H1 (cell line): ENCODE data around the gene CACNA1C. TPM values are rescaled to one million over a fixed set of nuclear protein-coding genes. Genes with fewer than 3 reads are reported as not detected.

Experiments
- CTCF ChIA-PET: fragments of 300-600 bp; sonication (Branson Sonifier 250); formaldehyde crosslinking; loops from one replicate; lab custom pipeline; 2021; ENCODE audit not compliant: partially characterized antibody; lab: Charles Lee
- POLR2A ChIA-PET: fragments of 300-600 bp; sonication (Branson Sonifier 250); formaldehyde crosslinking; loops from one replicate; lab custom pipeline; 2021; ENCODE audit warnings: inconsistent platforms; ENCODE audit not compliant: partially characterized antibody; lab: Charles Lee
- DNase-seq, 2 experiments: peaks; one replicate each; pipeline versions ENCODE4 v3.0.0 to v3.0.0-alpha.2; 2010 to 2022; ENCODE audit warnings: low spot score in 2 of 2, low read depth in 1 of 2, mixed read lengths in 1 of 2
- FAIRE-seq: peaks from 2 replicates; lab custom pipeline; 2011; peaks lifted over from hg19 to GRCh38; lab: Jason Lieb, UNC
- H2AFZ ChIP-seq: 2 replicates; pipeline ENCODE4 v1.8.1; 2012; ENCODE audit warnings: low read length, inconsistent platforms
- H2AK5ac ChIP-seq: 2 replicates; pipeline ENCODE4 v1.6.1; 2013; ENCODE audit warnings: low read depth, low read length
- H2BK120ac ChIP-seq: replicated peaks from 2 replicates; pipeline ENCODE3; 2013; ENCODE audit warnings: low read depth, low read length, inconsistent platforms
- H2BK12ac ChIP-seq: 2 replicates; pipeline ENCODE4 v1.6.1; 2013; ENCODE audit warnings: low read depth, low read length
- H2BK15ac ChIP-seq: 2 replicates; pipeline ENCODE4 v1.6.1; 2013; ENCODE audit warnings: low read length
- H2BK20ac ChIP-seq: 2 replicates; pipeline ENCODE4 v1.6.1; 2013; ENCODE audit warnings: low read length
- H2BK5ac ChIP-seq: 2 replicates; pipeline ENCODE4 v1.6.1; 2013; ENCODE audit warnings: low read depth, low read length
- H3K14ac ChIP-seq: 2 replicates; pipeline ENCODE4 v1.6.1; 2013; ENCODE audit warnings: inconsistent platforms; ENCODE audit not compliant: insufficient read length
- H3K18ac ChIP-seq: 2 replicates; pipeline ENCODE4 v1.6.1; 2013; ENCODE audit warnings: low read length; ENCODE audit errors: extremely low read depth
- H3K23ac ChIP-seq: 2 replicates; pipeline ENCODE4 v1.6.1; 2013; ENCODE audit warnings: inconsistent platforms; ENCODE audit not compliant: insufficient read length
- H3K23me2 ChIP-seq: 2 replicates; pipeline ENCODE4 v1.6.1; 2013; ENCODE audit warnings: low read depth, low read length
- H3K27ac ChIP-seq: 2 replicates; pipeline ENCODE4 v1.6.1; 2011; ENCODE audit warnings: low read depth, low read length, inconsistent platforms
- H3K27me3 ChIP-seq, 4 experiments: replicated peaks in 1 of 4; 1 replicate in 1 of 4; 2 replicates in 3 of 4; pipeline versions ENCODE4 v1.6.1 to v1.8.1; 2011 to 2013; ENCODE audit warnings: low read length in 3 of 4, mild to moderate bottlenecking in 3 of 4, inconsistent platforms in 2 of 4, mixed read lengths in 2 of 4, moderate library complexity in 1 of 4; ENCODE audit not compliant: control insufficient read depth in 3 of 4, insufficient read depth in 3 of 4; ENCODE audit errors: extremely low read depth in 1 of 4
- H3K36me3 ChIP-seq, 4 experiments: 2 replicates each; pipeline versions ENCODE4 v1.6.1 to v1.8.1; 2011 to 2013; ENCODE audit warnings: mild to moderate bottlenecking in 4 of 4, low read length in 3 of 4, moderate library complexity in 2 of 4, control low read depth in 1 of 4, inconsistent platforms in 1 of 4; ENCODE audit not compliant: insufficient read depth in 4 of 4, control insufficient read depth in 2 of 4
- H3K4ac ChIP-seq: replicated peaks from 2 replicates; pipeline ENCODE3; 2013; ENCODE audit warnings: low read length, low read depth, mixed read lengths, inconsistent platforms; ENCODE audit not compliant: insufficient read length
- H3K4me1 ChIP-seq, 4 experiments: replicated peaks in 1 of 4; 1 replicate in 1 of 4; 2 replicates in 3 of 4; pipeline versions ENCODE4 v1.6.1 to v1.8.1; 2011 to 2013; ENCODE audit warnings: low read length in 3 of 4, inconsistent platforms in 2 of 4, mixed read lengths in 1 of 4; ENCODE audit not compliant: insufficient read depth in 4 of 4, control insufficient read depth in 3 of 4
- H3K4me2 ChIP-seq, 2 experiments: 2 replicates each; pipeline versions ENCODE4 v1.6.1 to v1.8.1; 2011 to 2013; ENCODE audit warnings: low read depth in 2 of 2, low read length in 2 of 2, control low read depth in 1 of 2, inconsistent platforms in 1 of 2, mild to moderate bottlenecking in 1 of 2; ENCODE audit not compliant: insufficient read depth in 1 of 2
- H3K4me3 ChIP-seq, 4 experiments: fragments of 200-600, 300-600 bp in 1 of 4; sonication (generic), shearing (Covaris generic), sonication (Bioruptor Twin) in 1 of 4; 2 replicates each; pipeline versions ENCODE4 v1.5.1 to v1.8.1; 2011 to 2016; ENCODE audit warnings: low read length in 4 of 4, low read depth in 3 of 4, control low read depth in 2 of 4, inconsistent platforms in 2 of 4, mild to moderate bottlenecking in 2 of 4, mixed read lengths in 1 of 4, moderate library complexity in 1 of 4; ENCODE audit not compliant: insufficient read depth in 2 of 4; ENCODE audit errors: extremely low read depth in 1 of 4
- H3K56ac ChIP-seq: replicated peaks from 2 replicates; pipeline ENCODE3; 2013; ENCODE audit warnings: low read depth, mild to moderate bottlenecking, mixed read lengths, low read length, inconsistent platforms; ENCODE audit not compliant: insufficient read length
- H3K79me1 ChIP-seq: 2 replicates; pipeline ENCODE4 v1.6.1; 2013; ENCODE audit warnings: low read depth, low read length, control low read depth
- H3K79me2 ChIP-seq, 2 experiments: 2 replicates each; pipeline versions ENCODE4 v1.6.1 to v1.8.1; 2012 to 2013; ENCODE audit warnings: low read length in 2 of 2, mild to moderate bottlenecking in 2 of 2, inconsistent platforms in 1 of 2; ENCODE audit not compliant: insufficient read depth in 2 of 2, control insufficient read depth in 1 of 2
- H3K9ac ChIP-seq, 4 experiments: replicated peaks in 1 of 4; 1 replicate in 1 of 4; 2 replicates in 3 of 4; pipeline versions ENCODE4 v1.6.1 to v1.8.1; 2011 to 2013; ENCODE audit warnings: low read depth in 3 of 4, low read length in 3 of 4, control low read depth in 2 of 4, mild to moderate bottlenecking in 2 of 4, moderate library complexity in 2 of 4, inconsistent platforms in 1 of 4; ENCODE audit errors: extremely low read depth in 1 of 4
- H3K9me3 ChIP-seq, 2 experiments: 2 replicates each; pipeline versions ENCODE4 v1.6.1 to v1.8.1; 2012 to 2013; ENCODE audit warnings: mild to moderate bottlenecking in 2 of 2, moderate library complexity in 2 of 2, control low read depth in 1 of 2, inconsistent platforms in 1 of 2, low read depth in 1 of 2, low read length in 1 of 2, mixed read lengths in 1 of 2; ENCODE audit not compliant: insufficient read depth in 2 of 2
- H4K20me1 ChIP-seq, 2 experiments: replicated peaks in 1 of 2; 2 replicates each; pipeline versions ENCODE3 to v1.8.1; 2011 to 2013; ENCODE audit warnings: inconsistent platforms in 2 of 2, low read length in 2 of 2, mild to moderate bottlenecking in 1 of 2; ENCODE audit not compliant: insufficient read depth in 2 of 2, control insufficient read depth in 1 of 2
- H4K5ac ChIP-seq: 2 replicates; pipeline ENCODE4 v1.6.1; 2013; ENCODE audit warnings: low read length, low read depth, mixed read lengths, inconsistent platforms; ENCODE audit not compliant: insufficient read length
- H4K8ac ChIP-seq: 2 replicates; pipeline ENCODE4 v1.8.0; 2013; ENCODE audit warnings: mild to moderate bottlenecking, moderate library complexity, low read length, inconsistent platforms; ENCODE audit not compliant: insufficient read depth; ENCODE audit errors: extremely low read depth
- H4K91ac ChIP-seq: replicated peaks from 2 replicates; pipeline ENCODE3; 2013; ENCODE audit warnings: low read length, mixed read lengths, inconsistent platforms; ENCODE audit not compliant: insufficient read length
- ASH2L ChIP-seq: fragments of 200-600, 300-600 bp; sonication (generic); IDR thresholded peaks from one replicate; pipeline ENCODE4 v1.7.1; 2017; ENCODE audit warnings: low read length
- CHD2 ChIP-seq: IDR thresholded peaks from 2 replicates; pipeline ENCODE4 v1.6.1; 2012; ENCODE audit warnings: low read length, improper control_type of control experiment
- E2F6 ChIP-seq: IDR thresholded peaks from 2 replicates; pipeline ENCODE4 v1.6.1; 2012; ENCODE audit warnings: inconsistent platforms
- JUN ChIP-seq: IDR thresholded peaks from 2 replicates; pipeline ENCODE4 v1.6.1; 2011; ENCODE audit warnings: low read depth, mild to moderate bottlenecking, improper control_type of control experiment, low read length
- MAFK ChIP-seq: IDR thresholded peaks from 2 replicates; pipeline ENCODE4 v1.6.1; 2012; ENCODE audit warnings: low read depth, mild to moderate bottlenecking, improper control_type of control experiment, low read length
- NANOG ChIP-seq: IDR thresholded peaks from 2 replicates; pipeline ENCODE4 v1.6.1; 2011; ENCODE audit warnings: low read length, low read depth, mild to moderate bottlenecking, inconsistent platforms; ENCODE audit not compliant: insufficient read depth, poor library complexity, severe bottlenecking
- SIX5 ChIP-seq: IDR thresholded peaks from 2 replicates; pipeline ENCODE4 v1.6.1; 2011; ENCODE audit warnings: mild to moderate bottlenecking, low read depth, low read length
- WGBS, 2 experiments: shearing (Covaris generic) in 1 of 2; methylation state at CpG; one replicate each; pipeline versions ENCODE4 v1.1.6 to v1.1.7; 2013 to 2015; ENCODE audit warnings: low lambda C conversion rate in 2 of 2, mixed read lengths in 2 of 2, inconsistent platforms in 1 of 2, low coverage in 1 of 2, missing lambda C conversion rate in 1 of 2; ENCODE audit not compliant: insufficient replicate concordance in 2 of 2, insufficient coverage in 1 of 2, insufficient read length in 1 of 2; ENCODE audit errors: extremely low coverage in 1 of 2, missing lambda C conversion rate in 1 of 2; 5-methylcytosine and 5-hydroxymethylcytosine counted together
- polyA plus RNA-seq, 7 experiments: library from polyadenylated mRNA; depleted of rRNA in 3 of 7; stranded (reverse) in 5 of 7; unstranded in 2 of 7; fragments of >200 nt in 5 of 7; fragments of 200-250 nt in 2 of 7; gene quantifications; 1 replicate in 5 of 7; 2 replicates in 1 of 7; 4 replicates in 1 of 7; pipeline versions ENCODE4 v1.2.1 to v1.2.3, GENCODE V29; 2011 to 2013; ENCODE audit warnings: missing spikeins in 2 of 7, mixed read lengths in 2 of 7
- total RNA-seq: library from RNA; stranded (reverse); fragmentation: NEBNext Ultra II Directional; extraction: Animal tissue kit (Norgen Biotek cat#: 25700); gene quantifications from 2 replicates; pipeline ENCODE4 v1.2.1, GENCODE V29; 2021

CACNA1C gene
- total and polyA plus RNA-seq, 2 of the 8 experiments (the other 6 are each of a cell fraction or from before 2014, with no cell fraction given) = 1.3 TPM

- Histone ChIP-seq H2AFZ (no peak overlapping the region), H3K27ac (no peak overlapping the region), H2BK12ac (no peak overlapping the region), H3K18ac (no peak overlapping the region), H3K23ac (no peak overlapping the region), H3K27me3 (no peaks in the 10 kb centered on the region), H2BK5ac (no peak overlapping the region), H4K20me1 (no peaks in the 10 kb centered on the region), H2BK20ac (no peak overlapping the region), H3K4me1 (peaks cover 3 to 11% (median 8%) of the 10 kb centered on the region in 4 experiments), H3K79me2 (no peaks in the 10 kb centered on the region), H3K36me3 (no peaks in the 10 kb centered on the region), H3K79me1 (no peaks in the 10 kb centered on the region), H4K5ac (no peak overlapping the region), H4K8ac (no peak overlapping the region), H4K91ac (no peak overlapping the region), H3K14ac (no peak overlapping the region), H3K9me3 (no peaks in the 10 kb centered on the region), H2BK120ac (no peak overlapping the region), H3K4me3 (no peak overlapping the region), H3K56ac (no peak overlapping the region), H3K23me2 (no peaks in the 10 kb centered on the region), H2BK15ac (no peak overlapping the region), H3K4me2 (no peak overlapping the region), H3K4ac (no peak overlapping the region), H3K9ac (no peak overlapping the region), H2AK5ac (no peak overlapping the region)
- FAIRE-seq (no peak), DNase-seq (no peak)
- CTCF ChIA-PET = interaction anchor here (0.9 to 5.9 kb wide), 3 partner anchors 10 to 13 kb away, joined by 3 to 74 read pairs (median 17); no protein-coding TSS in a partner anchor
- 84% methylated on average over 12 of the region's 14 CpGs; no CpG with 5 or more reads in 1 of the 2 experiments for WGBS, 2 experiments
- POLR2A ChIA-PET = no interaction called here
- TF ChIP-seq E2F6 (no peak), MAFK (no peak), NANOG (no peak), ASH2L (no peak), SIX5 (no peak), JUN (no peak), CHD2 (no peak)
Observed at GRCh38 chr12:2301531-2302461, 249.0 kb downstream of the CACNA1C start.
